ENCODE data around the gene KCNJ14.

Gene KCNJ14

DNA sequence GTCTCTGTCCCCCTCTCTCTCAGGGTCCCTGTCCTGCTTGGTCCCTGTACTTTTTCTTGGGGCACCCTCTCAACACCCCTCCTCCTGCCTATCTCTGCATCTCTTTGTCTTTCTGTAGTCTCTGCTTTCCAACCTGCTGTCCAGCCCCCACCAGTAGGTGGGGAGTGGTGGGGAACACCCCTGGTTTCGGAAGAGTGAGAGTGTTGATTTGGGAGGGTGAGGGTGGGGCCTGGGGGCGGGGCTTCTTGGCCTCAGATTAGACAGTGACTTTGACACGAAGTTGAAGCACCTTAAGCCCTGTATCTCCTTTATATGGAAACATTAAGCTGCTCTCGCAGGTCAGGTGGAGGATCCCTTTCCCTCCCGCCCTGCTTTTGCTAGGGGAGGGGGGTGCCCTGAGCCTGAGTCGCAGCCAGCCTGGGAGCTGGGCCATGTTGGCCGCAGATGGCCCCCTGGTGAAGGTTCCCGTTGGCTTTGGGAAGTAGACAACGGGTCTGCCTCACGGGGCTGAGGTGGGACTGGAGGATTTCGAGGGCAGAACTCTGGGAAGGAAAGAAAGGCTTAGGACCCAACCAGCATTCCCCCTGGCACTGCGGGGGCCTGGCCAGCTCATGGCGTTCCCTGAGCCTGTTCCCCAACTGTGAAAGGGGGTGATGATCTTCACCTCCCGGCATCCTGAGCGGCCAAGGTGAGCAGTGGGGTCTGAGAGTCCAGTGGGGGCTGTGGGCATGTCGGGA lies at the start of gene KCNJ14:
TSS of gene KCNJ14 (plus strand) at position 404 of the 737 bp plus-strand sequence. CDS start 6,151 bp downstream, outside the sequence.
- no peak for DNase-seq (ENCODE audit: low read depth in 1 of 2, low spot score in 1 of 2)

DNA sequence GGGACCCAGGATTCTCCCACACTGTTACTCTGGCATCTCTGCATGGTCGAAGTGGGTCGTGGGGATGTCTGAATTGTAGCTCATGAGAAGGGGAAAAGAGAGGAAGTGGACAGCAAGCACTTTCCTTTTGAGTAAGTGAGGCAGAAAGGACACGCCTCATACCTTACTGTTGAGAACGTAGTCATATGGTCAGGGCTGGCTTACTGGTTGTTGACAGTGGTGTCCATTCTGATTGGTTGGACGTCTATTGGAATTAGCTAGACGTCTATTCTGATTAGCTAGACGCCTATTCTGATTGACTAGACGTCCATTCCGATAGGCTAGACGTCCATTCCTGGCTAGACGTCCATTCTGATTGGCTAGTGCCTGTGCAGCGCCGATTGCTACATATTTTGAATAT lies 49.5 kb upstream of the KCNJ14 start:
- DNase-seq (ENCODE audit: low read depth in 1 of 2, low spot score in 1 of 2), result no peak

DNA sequence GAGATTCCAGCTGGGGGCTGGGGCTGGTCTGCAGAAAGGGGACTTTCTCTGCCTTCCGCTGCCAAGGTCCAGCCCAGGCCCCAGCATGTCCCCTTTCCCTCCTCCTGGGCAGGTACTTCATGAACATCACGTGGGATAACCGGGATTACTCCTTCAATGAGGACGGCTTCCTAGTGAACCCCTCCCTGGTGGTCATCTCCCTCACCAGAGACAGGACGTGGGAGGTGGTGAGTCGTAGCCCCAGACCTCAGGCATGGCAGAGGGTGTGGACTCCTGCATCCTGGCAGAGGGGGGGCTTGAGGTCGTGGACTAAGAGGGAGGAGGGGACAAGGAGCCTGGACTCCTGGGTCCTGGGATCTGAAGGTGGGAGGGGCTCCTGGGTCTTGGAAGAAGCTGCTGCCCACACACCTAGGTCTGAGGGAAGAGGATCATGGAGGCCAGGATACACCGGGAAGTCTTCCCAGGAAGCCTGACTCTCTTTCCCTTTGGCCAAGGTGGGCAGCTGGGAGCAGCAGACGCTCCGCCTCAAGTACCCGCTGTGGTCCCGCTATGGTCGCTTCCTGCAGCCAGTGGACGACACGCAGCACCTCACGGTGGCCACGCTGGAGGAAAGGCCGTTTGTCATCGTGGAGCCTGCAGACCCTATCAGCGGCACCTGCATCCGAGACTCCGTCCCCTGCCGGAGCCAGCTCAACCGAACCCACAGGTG lies 41.3 kb upstream of the KCNJ14 start:
- no peak for DNase-seq (ENCODE audit: low read depth in 1 of 2, low spot score in 1 of 2)

DNA sequence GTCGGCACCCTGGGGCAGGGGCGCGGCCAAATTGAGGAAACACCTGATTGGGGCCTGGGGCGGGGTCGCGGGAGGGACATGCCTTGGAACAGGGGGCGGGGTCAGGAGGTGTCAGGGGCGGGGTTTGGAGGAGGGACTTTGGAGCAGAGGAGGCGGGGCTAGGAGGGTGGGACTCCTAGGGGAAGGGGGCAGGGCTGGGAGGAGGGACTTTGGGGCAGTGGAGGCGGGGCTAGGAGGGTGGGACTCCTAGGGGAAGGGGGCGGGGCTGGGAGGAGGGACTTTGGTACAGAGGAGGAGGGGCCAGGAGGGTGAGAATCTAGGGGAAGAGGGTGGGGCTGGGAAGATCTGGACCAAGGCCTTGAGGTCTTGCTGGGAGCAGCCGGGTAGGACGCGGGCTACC lies 40.0 kb upstream of the KCNJ14 start:
- peak; percentile 32 to 51 for DNase-seq (ENCODE audit: low read depth in 1 of 2, low spot score in 1 of 2)

DNA sequence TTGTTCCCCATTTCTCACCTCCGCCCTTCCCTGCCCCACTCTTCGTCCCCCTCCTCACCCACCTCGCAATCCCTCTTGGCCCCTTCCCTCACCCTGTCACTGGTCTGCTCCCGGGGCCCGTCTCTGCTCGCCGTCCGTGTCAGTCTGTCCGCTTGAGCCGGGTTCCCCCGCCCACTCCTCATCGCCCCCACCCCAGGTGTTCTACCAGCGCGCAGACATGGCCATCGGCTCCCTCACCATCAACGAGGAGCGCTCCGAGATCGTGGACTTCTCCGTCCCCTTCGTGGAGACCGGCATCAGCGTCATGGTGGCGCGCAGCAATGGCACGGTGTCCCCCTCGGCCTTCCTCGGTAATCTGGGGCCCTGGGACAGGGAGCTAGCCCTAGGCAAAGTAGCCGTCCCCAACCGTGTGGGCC lies 39.6 kb upstream of the KCNJ14 start:
- no peak for DNase-seq (ENCODE audit: low read depth in 1 of 2, low spot score in 1 of 2)

DNA sequence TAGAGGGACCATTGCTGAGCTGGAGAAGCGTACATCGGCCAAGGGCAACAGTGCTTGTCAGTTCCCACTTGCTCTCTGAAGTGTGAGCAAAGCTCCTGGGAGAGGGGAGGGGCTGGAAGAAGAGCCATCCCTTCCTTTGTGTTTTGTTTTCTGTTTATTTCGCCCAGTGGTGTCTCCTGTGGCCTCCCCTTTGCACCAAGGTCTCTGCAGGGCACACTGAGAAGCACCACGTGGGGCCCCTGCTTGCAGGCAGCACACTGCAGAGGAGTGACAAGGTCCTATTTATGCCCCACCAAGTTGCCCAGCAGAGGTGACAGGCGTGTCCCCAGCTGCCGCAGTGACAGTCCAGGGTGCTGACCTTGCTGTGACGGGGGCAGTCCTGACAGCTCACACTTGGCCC lies 38.0 kb upstream of the KCNJ14 start:
- DNase-seq (ENCODE audit: low read depth in 1 of 2, low spot score in 1 of 2), result no peak

DNA sequence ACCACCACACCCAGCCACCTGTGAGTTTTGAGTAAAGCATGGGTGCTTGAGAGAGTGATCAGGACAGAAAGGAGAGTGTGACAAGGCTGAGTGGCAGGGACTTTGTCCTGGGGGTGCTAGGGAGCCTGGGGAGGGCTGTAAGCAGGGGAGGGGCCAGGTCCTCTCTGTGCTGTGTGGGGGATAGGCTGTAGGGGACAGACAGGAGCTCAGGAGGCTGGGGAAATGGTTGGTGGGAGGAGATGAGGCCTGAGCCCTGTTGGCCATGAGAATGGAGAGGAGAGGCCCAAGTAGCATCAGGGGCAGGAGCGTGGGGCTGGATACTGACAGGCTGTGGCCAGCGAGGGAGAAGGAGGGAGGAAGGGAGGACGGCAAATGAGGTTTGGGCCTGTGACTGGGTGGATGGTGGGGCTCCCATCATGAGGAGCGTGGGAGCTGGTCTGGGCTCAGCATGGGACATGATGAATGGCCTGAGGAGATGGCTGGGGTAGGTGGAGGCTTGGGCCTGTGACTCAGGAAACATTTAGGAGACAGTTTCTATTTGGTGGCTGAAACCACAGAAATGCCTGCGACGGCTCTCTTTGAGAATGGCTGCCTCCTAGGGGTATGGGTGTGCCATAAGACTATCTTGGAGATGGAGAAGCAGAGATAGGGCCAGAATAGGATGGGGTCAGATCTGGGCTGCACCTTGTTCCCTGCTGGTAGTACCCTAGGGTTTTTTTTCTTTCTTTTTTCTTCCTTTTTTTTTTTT lies 36.9 kb upstream of the KCNJ14 start:
- no peak for DNase-seq (ENCODE audit: low read depth in 1 of 2, low spot score in 1 of 2)

DNA sequence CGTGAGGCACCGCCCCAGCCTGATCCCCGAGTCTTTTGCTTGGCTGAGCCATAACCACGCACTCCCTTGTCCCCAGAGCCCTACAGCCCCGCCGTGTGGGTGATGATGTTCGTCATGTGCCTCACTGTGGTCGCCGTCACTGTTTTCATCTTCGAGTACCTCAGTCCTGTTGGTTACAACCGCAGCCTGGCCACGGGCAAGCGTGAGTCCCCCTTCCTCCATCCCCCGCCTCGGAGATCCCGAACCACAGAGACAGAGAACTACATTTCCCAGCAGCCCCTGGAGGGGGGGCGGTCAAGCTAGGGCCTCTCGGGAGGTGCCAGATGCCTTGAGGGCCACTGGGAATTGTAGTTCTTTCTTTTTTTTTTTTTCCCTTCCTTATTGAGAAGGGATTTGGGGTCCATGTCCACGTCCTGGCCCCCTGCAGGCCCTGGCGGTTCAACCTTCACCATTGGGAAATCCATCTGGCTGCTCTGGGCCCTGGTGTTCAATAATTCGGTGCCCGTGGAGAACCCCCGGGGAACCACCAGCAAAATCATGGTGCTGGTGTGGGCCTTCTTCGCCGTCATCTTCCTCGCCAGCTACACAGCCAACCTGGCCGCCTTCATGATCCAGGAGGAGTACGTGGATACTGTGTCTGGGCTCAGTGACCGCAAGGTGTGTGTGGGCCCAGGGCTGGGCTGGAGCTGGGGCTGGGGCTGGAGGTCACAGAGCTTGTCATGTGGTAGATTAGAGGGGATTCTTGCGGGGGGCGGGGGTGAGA lies 36.0 kb upstream of the KCNJ14 start:
- DNase-seq (ENCODE audit: low read depth in 1 of 2, low spot score in 1 of 2), result peak in 1 of 2 donors; percentile 49

DNA sequence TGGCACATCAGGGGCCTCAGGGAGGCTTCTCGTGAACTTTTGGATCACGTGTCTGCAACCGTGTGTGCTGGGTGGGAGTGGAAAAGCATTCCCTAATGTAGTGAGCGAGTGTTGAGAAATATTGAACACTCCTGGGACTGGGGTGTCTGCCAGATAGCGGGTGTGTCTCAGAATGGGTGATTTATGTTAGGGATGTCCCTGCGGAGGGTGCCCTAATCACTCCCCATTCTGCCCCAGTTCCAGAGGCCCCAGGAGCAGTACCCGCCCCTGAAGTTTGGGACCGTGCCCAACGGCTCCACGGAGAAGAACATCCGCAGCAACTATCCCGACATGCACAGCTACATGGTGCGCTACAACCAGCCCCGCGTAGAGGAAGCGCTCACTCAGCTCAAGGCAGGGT lies 33.8 kb upstream of the KCNJ14 start:
- DNase-seq (ENCODE audit: low read depth in 1 of 2, low spot score in 1 of 2), result no peak

DNA sequence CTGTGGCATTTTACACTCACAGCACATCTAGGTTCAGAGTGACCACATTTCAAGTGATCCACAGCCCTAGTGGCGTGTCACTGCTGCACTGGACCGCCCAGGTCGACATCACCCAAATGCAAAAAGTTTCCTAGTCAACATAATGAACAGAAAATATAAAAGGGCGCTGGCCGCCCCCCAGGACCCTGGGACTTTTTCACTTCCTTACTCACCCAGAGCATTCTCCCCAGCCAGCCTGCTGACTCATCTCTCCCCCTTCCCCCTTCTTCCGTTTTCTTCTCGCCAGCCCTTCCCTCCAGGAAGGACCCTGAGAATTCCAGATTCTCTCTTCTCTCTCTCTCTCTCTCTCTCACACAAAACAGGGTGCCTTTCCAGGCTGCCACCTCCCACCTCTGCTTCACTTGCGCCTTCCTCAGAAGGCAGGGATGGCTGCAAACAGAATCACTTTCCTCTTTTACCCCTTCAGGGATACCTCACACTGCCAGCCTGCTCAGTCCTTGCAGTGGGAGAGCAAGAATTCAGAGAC lies 30.6 kb upstream of the KCNJ14 start:
- no peak for DNase-seq (ENCODE audit: low read depth in 1 of 2, low spot score in 1 of 2)

DNA sequence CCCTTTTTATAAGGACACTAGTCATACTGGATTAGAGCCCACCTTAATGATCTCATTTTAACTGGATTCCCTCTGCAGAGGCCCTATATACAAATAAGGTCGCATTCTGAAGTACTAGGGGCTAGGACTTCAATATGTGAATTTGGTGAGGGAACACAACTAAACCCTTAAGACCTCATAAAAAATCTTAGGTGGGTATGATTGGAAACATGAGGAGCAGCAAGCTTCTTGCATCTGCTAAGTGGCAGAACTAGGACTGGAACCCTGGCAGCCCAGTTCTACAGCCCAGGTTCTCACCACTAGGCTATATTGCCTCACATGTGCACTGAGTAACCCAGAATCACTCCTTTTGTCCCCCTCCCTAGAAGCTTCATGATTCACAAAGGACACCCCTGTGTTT lies 26.7 kb upstream of the KCNJ14 start:
- no peak for DNase-seq (ENCODE audit: low read depth in 1 of 2, low spot score in 1 of 2)

DNA sequence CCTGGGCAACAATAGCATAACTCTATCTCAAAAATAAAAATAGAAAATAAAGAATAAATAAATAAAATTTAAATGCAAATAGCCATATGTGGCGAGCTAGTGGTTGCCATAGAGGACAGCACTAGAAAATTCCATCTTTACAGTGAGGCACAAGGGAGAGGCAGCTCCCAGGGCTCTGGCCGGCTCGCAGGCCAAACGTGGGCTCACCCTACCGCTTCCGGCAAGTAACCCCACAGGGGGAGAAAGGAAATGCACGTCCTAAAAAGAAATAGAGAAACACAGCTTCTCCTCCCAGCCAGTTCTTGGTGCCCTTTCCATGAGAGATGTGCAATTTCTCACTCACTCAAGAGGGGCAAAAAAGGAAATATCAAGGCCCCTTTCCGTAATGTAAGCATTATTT lies 22.0 kb upstream of the KCNJ14 start:
- no peak for DNase-seq (ENCODE audit: low read depth in 1 of 2, low spot score in 1 of 2)

DNA sequence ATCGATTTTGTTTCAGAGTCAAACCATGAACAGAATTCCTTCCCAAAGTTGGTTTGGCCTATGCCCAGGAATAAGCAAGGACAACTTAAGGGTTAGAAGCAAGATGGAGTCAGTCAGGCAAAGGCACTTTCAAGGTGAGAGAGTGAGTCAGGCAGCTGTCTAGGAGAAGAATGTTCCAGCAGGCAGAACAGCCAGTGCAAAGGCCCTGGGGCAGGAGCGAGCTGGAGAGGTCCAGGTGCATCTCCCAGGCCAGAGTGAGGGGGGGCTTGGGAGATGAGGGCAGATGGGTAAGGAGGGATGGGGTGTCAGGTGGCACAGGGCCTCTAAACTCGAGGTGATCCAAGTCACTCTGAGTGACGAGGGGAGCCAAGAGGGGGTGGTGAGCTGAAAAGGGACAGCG lies 18.8 kb upstream of the KCNJ14 start:
- DNase-seq (ENCODE audit: low read depth in 1 of 2, low spot score in 1 of 2), result no peak

DNA sequence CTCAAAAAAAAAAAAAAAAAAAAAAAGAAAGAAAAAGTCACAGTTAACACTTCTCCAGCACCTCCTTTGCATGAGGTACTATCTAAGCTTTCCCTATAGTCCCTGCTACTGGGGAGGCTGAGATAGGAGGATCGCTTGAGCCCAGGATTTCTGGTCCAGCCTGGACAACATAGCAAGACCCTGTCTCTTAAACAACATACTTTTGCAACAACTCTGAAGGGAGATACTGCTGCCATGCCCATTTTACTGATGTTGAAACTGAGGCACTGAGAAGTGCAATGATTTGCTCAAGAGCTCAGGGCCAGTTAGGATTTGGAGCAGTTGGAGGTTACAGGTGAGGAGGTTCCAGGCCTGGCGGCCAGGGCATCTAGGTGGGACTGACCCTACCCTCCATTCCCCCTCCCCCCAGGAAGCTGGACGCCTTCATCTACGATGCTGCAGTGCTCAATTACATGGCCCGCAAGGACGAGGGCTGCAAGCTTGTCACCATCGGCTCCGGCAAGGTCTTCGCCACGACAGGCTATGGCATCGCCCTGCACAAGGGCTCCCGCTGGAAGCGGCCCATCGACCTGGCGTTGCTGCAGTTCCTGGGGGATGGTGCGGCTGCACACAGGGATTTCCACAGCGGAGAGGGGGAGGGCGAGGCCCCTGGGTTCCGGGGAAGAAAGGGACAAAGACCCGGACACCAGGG lies 13.9 kb upstream of the KCNJ14 start:
- DNase-seq (ENCODE audit: low read depth in 1 of 2, low spot score in 1 of 2), result no peak

DNA sequence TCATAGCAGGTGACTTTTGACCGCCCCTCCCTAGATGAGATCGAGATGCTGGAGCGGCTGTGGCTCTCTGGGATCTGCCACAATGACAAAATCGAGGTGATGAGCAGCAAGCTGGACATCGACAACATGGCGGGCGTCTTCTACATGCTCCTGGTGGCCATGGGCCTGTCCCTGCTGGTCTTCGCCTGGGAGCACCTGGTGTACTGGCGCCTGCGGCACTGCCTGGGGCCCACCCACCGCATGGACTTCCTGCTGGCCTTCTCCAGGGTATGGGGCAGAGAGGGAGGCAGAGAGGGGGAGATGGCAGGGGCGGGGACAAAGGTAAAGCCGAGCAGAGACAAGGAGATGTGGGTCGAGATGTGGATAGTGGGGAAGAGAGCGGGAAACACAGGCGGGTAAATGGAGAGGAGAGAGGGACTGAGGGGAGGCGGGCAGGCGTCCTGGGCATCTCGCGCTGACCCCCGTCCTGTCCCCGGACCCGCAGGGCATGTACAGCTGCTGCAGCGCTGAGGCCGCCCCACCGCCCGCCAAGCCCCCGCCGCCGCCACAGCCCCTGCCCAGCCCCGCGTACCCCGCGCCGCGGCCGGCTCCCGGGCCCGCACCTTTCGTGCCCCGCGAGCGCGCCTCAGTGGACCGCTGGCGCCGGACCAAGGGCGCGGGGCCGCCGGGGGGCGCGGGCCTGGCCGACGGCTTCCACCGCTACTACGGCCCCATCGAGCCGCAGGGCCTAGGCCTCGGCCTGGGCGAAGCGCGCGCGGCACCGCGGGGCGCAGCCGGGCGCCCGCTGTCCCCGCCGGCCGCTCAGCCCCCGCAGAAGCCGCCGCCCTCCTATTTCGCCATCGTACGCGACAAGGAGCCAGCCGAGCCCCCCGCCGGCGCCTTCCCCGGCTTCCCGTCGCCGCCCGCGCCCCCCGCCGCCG lies 13.0 kb upstream of the KCNJ14 start:
- no peak for DNase-seq (ENCODE audit: low read depth in 1 of 2, low spot score in 1 of 2)

DNA sequence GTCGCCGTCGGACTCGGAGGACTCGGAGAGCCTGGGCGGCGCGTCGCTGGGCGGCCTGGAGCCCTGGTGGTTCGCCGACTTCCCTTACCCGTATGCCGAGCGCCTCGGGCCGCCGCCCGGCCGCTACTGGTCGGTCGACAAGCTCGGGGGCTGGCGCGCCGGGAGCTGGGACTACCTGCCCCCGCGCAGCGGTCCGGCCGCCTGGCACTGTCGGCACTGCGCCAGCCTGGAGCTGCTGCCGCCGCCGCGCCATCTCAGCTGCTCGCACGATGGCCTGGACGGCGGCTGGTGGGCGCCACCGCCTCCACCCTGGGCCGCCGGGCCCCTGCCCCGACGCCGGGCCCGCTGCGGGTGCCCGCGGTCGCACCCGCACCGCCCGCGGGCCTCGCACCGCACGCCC lies 12.1 kb upstream of the KCNJ14 start:
- DNase-seq (ENCODE audit: low read depth in 1 of 2, low spot score in 1 of 2), result no peak

DNA sequence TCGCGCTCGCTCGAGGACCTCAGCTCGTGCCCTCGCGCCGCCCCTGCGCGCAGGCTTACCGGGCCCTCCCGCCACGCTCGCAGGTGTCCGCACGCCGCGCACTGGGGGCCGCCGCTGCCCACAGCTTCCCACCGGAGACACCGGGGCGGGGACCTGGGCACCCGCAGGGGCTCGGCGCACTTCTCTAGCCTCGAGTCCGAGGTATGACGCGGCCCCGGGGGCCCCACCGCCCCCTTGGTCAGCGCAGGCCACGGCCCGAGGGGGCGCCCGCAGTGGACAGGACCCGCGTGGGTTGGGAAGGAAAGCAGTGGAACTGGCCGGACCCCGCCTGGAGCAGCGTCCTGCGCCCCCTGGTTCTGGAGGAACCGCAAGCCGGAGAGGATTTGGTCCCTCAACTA lies 11.6 kb upstream of the KCNJ14 start:
- no peak for DNase-seq (ENCODE audit: low read depth in 1 of 2, low spot score in 1 of 2)

DNA sequence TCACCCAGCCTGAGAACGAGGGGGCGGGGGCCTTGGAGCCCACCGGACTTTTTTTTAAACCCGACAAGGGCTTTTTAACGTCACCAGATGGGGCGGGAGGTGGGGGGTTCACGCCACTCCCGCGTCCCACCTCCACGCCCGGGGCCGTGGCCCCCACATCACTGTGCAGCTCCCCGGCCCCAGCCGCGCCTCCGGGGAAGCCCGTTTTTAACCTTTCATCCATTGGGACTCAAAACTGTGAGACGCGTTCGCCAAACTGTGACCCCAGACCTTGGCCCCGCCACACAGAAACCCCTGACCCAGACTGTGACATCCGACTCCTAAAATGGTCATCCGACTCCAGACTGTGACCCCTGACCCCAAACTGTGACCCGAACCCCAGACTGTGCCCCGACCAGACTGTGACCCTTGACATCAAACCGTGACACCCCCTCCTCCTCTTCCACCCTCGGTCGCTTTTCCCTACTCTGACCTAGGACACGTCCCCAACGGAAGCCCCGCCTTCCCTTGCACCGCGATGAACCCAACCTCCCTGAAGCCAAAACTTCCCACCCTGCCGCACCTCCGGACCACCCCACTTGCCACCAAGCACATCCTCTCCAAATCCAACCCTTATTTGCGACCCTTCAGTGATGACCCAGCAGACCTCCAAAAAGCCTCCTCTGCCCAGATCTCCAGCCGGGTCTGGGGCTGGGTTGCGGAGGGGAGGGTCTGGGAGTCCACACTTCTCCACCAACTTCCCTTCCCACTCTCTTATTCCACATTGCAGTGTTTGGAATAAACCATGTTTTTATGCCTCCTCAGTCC lies 11.0 kb upstream of the KCNJ14 start:
- no peak for DNase-seq (ENCODE audit: low read depth in 1 of 2, low spot score in 1 of 2)

DNA sequence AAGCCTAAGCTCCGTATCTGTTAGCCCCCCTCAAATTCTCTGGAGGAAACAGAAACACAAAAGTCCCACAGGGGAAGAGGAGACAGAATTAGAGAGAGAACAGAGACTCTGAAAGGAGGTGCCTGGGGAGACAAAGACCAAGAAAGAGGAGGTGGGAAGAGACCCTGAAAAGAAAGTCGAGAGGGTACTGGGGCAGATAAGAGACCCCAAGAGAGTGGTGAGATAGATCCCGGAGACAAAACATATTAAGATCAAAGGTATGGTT lies 10.5 kb upstream of the KCNJ14 start:
- DNase-seq (ENCODE audit: low read depth in 1 of 2, low spot score in 1 of 2), result no peak
